ENCODE results near the gene TMEM242. TPM values are rescaled to one million over a fixed set of nuclear protein-coding genes. Genes with fewer than 3 reads are reported as not detected.

TMEM242 gene
- total RNA-seq, 1 experiment from 2014 or later = 8.7 TPM

- peak; percentile 65 for ATAC-seq
Measured at GRCh38 chr6:157335829-157336228, 12.5 kb upstream of the TMEM242 start.

More at GRCh38 chr6:157335829-157336228, 12.5 kb upstream of the TMEM242 start:
- no peak overlapping the region for H3K4me3 Mint-ChIP-seq
- H3K9me3 Mint-ChIP-seq = no peaks in the 10 kb centered on the region
- peaks cover 2% of the 10 kb centered on the region; the same call in 1 of the 2 replicates for H3K27me3 Mint-ChIP-seq (ENCODE audit: low read depth)
- H3K36me3 Mint-ChIP-seq = no peaks in the 10 kb centered on the region
- ChIA-PET CTCF (interaction anchor here (0.7 to 4.3 kb wide), 6 partner anchors 11 to 334 kb away, joined by 3 to 45 read pairs (median 5); partner anchors contain the start of gene TMEM242), POLR2A (no interaction called here)
- H3K4me1 Mint-ChIP-seq = no peaks in the 10 kb centered on the region
- no peak overlapping the region for H3K27ac Mint-ChIP-seq
- no peak for TF ChIP-seq NFYB (CRISPR knock-in tag; conservative IDR thresholded peaks at IDR 0.05; ENCODE audit: low read depth)
- TF ChIP-seq PREB (CRISPR knock-in tag; IDR thresholded peaks at IDR 0.05; ENCODE audit: borderline replicate concordance) = no peak
- no peak for TF ChIP-seq ARID4B (CRISPR knock-in tag; IDR thresholded peaks at IDR 0.05; ENCODE audit: borderline replicate concordance)
- no peak for TF ChIP-seq PRRX2 (CRISPR knock-in tag; IDR thresholded peaks at IDR 0.05)
- no peak for TF ChIP-seq ZNF532 (CRISPR knock-in tag; IDR thresholded peaks at IDR 0.05; ENCODE audit: borderline replicate concordance)
- TF ChIP-seq ZNF512 (CRISPR knock-in tag; IDR thresholded peaks at IDR 0.05; ENCODE audit: borderline replicate concordance) = no peak
- TF ChIP-seq ZNF232 (CRISPR knock-in tag; IDR thresholded peaks at IDR 0.05) = no peak
- no peak for TF ChIP-seq NR2C2 (CRISPR knock-in tag; IDR thresholded peaks at IDR 0.05)
- no peak for TF ChIP-seq SMAD4 (CRISPR knock-in tag; IDR thresholded peaks at IDR 0.05)
- no peak for TF ChIP-seq FOXP4 (CRISPR knock-in tag; IDR thresholded peaks at IDR 0.05)
- no peak for TF ChIP-seq AFF4 (CRISPR knock-in tag; IDR thresholded peaks at IDR 0.05; ENCODE audit: borderline replicate concordance)
- no peak for TF ChIP-seq RORB (CRISPR knock-in tag; IDR thresholded peaks at IDR 0.05)
- TF ChIP-seq CDX4 (CRISPR knock-in tag; IDR thresholded peaks at IDR 0.05; ENCODE audit: borderline replicate concordance) = no peak
- no peak for TF ChIP-seq SP1 (CRISPR knock-in tag; conservative IDR thresholded peaks at IDR 0.05)
- no peak for TF ChIP-seq NFE2L1 (CRISPR knock-in tag; IDR thresholded peaks at IDR 0.05)
- DNase-seq (ENCODE audit: low spot score) = no peak
